GM04504 (cell line): ENCODE data around the gene NUDT2.
"Not testable (repeated sequence)": the region's sequence is repeated elsewhere in the genome, so short reads cannot be mapped to it uniquely, and the experiment has no call there.

Source experiments
- DNase-seq: peaks from one replicate; pipeline ENCODE4 v3.0.0-alpha.2; 2012; ENCODE audit warnings: low read depth

NUDT2 gene

DNA sequence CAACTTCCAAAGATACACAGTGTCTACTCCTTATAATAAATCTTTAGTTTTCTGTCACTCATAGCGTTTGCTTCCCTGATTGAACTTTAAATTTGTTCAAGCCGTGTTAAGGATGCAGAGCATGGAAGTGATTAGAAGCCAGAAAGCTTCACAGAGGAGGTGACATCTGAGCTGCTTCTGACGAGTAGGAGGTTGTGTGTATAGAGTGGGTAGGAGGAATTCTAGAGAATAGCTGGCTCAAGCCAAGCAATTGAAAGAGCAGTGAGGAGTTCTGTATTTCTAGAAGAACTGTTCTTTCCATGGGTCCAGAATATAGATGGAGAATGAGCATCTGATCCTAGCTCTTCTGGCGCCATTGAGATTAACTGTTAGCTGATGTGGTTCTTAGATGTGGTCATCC, 6.0 kb downstream of the NUDT2 start:
- no peak for DNase-seq

DNA sequence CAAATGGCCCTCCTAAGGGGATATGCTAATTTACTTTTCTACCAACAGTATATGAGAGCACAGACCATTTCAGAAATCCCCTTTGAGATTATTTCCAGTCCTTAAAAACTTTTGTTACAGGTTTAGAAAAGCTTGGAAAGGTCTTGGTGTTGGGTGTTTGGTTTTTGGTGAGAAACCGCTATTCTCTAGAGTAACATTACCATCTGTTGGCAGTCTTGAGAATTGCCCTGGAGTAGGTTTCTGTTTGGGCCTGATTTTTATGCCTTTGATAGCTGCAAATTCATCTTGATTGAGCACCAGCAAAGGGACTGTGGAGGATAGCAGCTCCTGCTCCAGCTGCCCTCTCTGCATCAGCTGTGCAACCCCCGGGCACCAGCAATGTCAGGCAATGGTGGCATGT, 8.0 kb downstream of the NUDT2 start:
- no peak for DNase-seq

DNA sequence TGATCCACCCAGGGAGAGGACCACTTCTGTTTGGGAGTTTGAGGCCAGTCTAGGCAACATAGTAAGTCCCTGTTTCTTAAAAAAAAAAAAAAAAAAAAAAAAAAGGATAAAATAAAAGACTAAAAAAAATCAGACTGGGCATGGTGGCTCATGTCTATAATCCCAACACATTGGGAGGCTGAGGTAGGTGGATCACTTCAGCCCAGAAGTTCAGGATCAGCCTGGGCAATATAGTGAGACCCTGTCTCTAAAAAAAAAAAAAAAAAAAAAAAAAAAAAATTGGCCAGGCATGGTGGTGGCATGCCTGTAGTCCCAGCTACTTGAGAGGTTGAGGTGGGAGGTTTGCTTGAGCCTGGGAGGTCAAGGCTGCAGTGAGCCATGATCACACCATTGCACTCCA, 8.7 kb downstream of the NUDT2 start:
- not testable (repeated sequence) for DNase-seq

DNA sequence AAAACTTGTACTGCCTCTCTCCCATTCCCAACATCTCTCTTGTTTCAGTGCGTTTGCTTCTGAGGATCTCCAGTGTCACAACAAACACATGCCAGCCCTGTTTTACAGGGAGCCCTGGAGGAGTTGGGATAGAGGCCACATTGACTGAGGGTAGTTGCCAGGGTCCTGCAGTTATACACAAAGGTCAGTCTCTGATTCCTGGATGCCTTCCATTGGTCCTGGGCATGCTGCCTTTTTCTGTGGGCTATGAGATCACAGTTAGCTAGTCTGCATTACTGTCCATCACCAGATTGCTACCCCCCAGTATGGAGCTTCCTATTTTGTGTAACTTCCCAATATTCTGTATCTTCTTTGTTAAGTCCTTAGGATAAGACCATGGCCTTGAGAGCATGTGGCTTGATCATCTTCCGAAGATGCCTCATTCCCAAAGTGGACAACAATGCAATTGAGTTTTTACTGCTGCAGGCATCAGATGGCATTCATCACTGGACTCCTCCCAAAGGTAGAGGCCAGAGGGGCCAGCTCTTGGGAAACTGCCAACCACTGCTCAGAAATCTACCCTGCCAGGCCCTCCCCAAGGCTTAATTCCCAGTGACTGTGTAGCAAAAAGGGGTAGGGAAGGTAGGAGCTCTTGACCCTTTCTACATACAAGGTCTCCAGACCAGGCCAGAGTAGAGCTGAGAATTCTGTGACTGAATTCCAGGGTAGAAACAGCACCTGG, 9.5 kb downstream of the NUDT2 start:
- no peak for DNase-seq

DNA sequence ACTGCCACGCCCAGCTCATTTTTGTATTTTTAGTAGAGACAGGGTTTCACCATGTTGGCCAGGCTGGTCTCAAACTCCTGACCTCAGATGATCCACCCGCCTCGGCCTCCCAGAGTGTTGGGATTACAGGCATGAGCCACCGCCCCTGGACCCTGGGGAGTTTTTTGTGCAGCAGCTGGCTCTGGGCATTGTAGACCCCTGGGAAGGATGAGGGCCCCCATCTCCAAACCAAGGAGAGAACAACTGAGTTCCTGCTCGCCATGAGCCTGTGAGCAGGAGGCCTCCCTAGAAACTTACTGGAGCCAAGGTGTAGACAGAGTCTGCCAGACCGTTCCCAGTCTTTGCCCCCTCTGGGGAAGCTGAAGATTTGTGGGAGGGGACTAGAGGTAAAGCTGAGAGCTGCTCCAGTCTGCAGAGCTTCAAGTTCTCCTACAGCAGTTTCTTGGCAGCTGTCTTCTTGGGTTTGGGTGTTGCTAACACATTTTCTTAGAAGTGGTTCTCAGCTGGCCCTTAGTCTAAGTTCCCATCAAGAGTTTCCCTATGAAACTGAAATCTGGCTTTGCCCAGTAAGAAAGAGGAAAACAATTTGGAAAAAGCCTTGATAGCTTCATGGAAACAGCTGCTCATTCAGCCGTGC, 12.4 kb downstream of the NUDT2 start:
- DNase-seq = no peak

DNA sequence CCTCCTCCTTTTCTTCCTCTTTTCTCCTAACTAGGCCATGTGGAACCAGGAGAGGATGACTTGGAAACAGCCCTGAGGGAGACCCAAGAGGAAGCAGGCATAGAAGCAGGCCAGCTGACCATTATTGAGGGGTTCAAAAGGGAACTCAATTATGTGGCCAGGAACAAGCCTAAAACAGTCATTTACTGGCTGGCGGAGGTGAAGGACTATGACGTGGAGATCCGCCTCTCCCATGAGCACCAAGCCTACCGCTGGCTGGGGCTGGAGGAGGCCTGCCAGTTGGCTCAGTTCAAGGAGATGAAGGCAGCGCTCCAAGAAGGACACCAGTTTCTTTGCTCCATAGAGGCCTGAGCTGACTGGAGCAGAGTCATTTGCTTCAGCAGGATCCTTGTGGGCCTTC, 13.7 kb downstream of the NUDT2 start:
- DNase-seq = no peak

DNA sequence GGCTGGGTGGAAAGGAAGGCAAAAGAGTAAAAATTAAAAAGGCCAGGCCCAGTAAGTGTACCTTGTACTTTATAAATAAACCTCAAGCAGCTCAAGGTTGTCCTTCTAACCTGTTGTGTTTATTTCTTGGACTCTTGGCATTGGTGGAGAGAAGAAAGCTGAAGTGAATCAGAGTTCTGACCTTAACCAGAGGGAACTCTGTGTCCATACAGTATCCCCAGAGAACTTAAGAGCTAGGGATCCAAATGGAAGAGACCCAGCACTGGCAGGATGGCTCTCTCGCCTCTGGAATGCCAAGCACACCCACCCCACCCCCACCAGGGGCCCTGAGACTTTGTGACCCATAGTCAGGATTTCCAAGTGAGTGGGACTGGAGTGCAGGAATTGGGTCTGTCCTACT, 14.2 kb downstream of the NUDT2 start:
- no peak for DNase-seq

DNA sequence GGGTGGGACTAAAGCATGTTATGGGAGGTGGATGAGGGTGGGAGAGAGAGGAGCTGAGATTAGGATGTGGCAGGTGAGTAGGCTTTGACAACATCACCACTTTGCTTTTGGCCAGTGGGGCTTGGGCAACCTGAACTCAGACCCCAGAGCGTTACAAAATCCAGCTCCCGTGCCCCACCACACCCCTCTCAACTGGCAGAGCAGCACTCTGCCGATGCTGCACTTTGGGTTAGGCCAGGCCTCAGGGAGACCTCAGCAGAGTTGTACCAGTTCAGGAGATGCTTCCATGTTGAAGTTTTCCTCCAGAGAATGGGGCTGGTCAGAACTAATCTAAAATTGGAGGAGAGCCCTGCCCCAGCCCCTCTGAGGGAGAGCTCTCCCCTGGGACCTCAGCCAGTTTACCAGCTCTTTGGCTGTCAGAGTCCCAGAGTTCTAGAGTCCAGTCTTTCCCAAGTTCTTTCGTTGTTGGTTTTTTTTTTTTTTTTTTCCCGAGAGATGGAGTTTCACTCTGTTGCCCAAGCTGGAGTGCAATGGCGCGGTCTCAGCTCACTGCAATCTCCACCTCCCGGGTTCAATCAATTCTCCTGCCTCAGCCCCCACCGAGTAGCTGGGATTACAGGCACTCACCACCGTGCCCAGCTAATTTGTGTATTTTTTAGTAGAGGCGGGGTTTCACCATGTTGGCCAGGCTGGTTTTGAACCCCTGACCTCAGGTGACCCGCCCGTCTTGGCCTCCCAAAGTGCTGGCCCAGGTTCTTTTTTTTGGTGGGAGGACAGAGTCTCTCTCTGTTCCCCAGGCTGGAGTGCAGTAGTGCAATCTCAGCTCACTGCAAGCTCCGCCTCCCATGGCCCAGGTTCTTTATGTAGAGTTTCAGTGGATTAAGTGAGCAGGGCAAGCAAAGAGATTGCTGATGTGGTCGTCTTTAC, 17.8 kb downstream of the NUDT2 start:
- no peak for DNase-seq

DNA sequence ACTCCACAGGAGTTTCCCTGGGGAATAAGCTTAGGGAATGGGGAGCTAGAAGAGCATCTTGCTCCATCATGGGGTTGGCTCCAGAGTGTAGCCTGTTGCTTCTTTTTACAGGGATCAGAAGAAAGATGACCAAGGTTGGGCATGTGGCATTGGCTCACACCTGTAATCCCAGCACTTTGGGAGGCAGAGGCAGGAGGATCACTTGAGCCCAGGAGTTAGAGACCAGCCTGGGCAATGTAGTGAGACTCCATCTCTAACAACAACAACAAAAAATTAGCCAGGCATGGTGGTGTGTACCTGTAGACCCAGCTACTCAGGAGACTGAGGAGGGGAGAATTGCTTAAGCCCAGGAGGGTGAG, 18.4 kb downstream of the NUDT2 start:
- DNase-seq = no peak

DNA sequence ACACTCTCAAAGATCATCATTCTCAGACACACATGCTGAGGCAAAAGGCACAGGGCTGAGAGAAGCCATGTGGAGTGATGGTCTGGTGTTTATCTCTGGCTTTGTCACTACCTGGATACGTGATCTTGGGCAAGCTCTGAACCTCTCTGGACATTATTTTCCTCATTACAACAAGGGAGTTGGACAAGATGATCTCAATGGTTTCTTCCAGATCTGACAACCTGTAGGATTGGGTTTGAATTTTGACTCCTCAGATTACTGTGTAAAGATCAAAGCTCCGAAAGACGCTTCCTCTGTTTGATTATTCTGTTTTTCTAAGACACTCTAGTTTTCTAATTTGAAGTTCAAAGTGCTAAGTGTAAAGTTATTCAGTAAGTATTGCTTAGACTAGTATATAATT, 20.0 kb downstream of the NUDT2 start:
- DNase-seq = no peak

DNA sequence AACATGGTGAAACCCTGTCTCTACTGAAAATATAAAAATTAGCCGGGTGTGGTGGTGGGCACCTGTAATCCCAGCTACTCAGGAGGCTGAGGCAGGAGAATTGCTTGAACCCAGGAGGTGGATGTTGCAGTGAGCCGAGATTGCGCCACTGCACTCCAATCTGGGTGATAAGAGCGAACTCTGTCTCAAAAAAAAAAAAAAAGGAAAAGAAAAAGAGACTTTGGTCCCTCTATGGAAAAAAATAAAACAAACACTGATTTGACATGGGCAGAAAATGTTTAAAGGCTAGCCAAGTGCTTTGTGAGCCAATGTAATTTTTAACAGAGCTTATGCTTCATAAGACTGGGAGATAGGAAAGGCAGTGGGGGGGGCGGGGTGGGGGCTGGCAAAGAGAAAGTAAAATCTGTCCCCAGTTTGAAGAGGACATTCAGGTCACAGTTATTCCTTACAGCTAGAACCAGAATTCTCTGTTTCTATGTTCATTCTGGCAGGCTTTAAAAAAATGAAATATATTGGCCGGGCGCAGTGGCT, 22.8 kb downstream of the NUDT2 start:
- DNase-seq = not testable (repeated sequence)

DNA sequence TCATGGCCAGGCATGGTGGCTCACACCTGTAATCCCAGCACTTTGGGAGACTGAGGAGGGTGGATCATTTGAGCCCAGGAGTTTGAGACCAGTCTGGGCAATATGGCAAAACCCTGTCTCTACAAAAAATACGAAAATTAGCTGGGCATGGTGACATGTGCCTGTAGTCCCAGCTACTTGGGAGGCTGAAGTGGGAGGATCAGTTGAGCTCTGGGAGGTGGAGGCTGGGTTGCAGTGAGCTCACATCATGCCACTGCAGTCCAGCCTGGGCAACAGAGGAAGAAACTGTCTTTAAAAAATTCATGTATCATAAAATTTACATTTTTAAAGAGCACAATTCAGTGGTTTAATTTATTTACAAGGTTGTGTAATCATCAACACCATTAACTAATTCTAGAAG, 23.6 kb downstream of the NUDT2 start:
- DNase-seq = not testable (repeated sequence)

DNA sequence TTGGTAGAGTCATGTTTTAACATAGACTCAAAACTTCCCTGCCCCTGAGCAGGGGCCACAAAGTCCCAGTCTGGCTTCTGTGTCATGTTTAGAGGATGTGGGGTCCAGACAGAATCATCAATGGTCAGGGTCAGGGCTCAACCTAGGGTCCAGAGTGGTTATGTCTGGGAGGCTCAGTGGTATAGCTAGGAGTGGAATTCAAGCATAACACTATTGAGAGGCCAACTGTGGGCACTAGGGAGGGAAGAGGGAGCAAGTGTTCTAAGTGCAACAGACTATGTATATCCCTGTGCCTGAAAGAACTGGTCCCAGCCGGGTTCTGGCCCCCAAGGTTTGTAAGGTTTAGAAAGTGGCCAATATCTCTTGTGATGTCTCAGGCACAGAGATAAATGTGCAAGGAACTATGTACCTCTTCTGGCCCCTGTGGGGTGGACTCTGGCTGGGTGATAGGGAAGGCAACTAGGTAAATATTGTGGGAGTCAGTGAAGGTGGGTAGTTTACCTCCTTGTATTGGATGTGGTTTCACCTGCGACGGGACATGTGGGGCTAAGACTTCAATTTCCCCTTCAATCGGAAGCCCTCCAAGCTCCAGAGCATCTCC, 33.3 kb downstream of the NUDT2 start:
- no peak for DNase-seq

DNA sequence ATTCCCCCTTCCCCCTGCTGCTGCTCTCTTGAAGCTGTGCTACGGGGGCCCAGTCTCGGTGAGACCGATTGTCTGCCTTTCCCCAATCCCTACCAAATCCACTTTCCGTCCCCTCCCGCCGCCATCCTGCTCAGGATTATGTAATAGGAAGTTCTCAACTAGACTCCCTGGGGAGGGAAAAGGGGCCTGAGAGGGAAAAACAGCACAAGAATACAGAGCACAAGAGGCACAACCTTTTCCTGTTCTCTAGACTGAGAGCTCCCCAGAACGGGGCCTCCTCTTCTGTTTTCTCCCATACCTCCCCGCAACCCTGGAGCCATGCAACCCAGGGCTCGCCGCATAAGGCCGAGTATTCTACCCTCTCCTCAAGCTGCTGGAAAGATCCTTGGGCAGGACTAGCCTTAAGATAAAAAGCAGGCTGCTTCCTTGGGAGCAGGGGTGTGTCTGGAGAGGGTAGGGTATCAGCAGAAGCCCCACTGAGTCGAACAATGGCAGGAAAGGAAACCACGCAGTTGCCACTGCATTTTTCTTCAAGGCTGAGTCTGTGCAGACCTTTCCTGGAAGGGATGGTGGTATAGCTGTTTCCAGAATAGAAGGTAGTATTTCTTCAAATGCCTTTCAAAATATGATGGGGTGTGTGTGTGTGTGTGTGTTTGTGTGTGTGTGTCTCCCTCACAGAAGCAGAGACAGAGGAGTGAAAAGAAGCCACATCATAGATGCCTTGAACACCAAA, 34.4 kb downstream of the NUDT2 start:
- no peak for DNase-seq

DNA sequence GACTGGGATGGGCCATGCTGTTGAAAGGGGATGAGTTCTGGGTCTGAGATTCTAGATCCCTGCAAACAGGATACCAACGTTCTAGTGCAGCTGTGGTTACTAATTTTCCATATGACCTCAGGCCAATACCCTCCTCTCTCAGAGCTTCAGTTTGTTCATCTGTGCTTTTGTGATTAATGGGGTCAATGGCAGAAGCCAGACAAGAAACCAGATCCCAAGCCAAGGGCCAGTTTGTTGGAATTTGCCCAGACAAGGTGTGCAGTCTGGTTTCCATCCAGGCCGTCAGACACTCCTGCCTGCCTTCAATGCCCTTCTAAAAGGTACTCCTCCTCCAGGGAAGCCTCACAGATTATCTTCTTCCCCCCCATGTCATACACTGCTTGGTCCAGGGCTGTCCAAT, 35.9 kb downstream of the NUDT2 start:
- DNase-seq = no peak

DNA sequence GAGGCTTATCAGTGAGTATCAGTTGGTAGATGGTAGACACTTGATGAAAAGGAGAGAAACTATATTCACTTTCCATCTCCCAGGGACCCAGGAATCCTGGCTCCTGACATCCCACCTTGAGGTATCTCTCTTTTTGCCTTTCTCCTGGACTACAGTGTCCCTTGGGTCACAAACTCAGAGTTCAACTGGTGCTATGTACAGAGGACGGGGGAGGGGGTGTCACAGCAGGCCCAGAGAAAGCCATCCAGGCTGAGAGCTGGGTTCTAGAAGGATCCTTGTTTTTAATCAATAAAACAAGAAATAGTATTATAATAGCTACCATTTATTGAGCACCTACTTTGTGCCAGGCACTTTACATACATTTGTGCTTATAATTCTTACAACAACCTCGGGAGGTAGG, 37.0 kb downstream of the NUDT2 start:
- DNase-seq = no peak

DNA sequence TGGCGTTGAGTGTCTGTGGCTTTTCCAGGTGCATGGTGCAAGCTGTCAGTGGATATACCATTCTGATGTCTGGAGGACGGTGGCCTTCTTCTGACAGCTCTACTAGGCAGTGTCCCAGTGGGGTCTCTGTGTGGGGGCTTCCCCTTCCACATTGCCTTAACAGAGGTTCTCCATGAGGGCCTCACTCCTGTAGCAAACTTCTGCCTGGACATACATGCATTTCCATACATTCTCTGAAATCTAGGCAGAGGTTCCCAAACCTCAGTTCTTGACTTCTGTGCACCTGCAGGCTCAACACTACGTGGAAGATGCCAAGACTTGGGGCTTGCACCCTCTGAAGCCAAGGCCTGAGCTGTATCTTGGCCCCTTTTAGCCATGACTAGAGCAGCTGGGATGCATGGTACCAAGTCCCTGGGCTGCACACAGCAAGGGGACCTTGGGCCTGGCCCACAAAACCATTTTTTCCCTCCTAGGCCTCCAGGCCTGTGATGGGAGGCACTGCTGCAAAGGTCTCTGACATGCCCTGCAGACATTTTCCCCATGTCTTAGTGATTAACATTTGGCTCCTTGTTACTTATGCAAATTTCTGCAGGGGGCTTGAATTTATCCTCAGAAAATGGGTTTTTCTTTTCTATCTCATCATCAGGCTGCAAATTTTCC, 38.5 kb downstream of the NUDT2 start:
- DNase-seq = not testable (repeated sequence)

DNA sequence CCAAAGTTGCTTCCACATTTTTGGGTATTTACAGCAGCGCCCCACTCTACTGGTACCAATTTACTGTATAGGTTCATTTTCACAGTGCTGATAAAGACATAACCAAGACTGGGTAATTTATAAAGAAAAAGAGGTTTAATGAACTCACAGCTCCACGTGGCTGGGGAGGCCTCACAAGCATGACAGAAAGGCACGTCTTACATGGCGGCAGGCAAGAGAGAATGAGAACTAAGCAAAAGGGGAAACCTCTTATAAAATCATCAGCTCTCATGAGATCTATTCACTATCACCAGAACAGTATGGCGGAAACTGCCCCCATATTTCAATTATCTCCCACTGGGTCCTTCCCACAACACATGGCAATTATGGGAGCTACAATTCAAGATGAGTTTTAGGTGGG, 39.4 kb downstream of the NUDT2 start:
- not testable (repeated sequence) for DNase-seq

DNA sequence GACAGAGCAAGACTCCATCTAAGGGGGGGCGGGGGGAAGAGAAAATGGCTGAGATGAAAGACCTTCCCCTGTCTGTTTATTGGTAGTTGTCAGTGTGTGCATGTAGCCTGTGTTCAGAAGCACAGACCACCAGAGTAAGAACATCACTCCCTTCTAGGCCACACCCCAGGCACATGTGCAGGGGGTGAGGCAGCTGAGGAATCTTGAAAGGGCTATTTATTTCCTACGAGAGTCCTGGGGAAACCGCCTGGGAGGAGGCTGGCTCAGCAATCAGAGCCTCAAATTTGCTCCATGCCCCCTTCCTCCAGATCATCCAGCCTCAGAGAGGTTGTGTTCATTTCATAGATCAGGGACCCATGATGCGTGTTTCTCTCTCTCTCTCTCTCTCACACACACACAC, 40.3 kb downstream of the NUDT2 start:
- DNase-seq = no peak

DNA sequence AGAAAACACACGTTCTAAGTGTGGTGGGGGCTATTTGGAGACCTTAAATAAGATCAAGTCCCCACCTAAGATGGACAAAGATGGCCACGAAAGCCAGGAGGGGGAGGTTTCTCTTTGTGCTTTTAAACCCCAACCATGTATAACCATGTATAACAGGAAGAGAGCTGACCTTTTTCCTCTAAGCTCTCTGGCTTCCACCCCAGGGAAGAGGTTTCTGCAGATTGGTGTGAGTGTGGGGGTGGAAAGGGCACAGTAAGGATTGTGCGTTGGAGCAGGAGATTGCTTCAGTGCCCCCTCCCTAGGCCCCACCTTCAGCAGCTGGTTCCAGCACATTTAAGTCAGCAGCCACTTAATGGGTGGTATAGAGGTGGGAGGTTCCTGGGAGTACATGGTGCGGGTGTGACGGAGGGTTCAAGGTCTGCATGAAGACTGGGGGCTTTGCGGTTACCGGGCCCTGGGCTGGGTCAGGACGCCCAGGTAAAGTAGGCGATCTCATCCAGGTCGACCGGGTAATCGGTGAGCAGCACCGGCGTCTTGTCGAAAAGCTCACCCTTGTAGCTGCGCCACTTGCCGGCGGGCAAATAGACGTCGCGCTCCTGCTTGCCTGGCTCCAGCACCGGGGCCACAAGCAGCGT, 41.1 kb downstream of the NUDT2 start:
- DNase-seq = no peak
